ENCODE measurements around the gene ZSWIM8. TPM values are rescaled to one million over a fixed set of nuclear protein-coding genes. Genes with fewer than 3 reads are reported as not detected.
A peak's percentile ranks its signal among the peaks of the same experiment; 100 is the strongest.
"Not testable (repeated sequence)": the region's sequence is repeated elsewhere in the genome, so short reads cannot be mapped to it uniquely, and the experiment has no call there.

Gene ZSWIM8
- polyA plus RNA-seq, 2 of the 4 experiments (the other 2 are of a cell fraction): 24.3 to 44.5 TPM

DNA sequence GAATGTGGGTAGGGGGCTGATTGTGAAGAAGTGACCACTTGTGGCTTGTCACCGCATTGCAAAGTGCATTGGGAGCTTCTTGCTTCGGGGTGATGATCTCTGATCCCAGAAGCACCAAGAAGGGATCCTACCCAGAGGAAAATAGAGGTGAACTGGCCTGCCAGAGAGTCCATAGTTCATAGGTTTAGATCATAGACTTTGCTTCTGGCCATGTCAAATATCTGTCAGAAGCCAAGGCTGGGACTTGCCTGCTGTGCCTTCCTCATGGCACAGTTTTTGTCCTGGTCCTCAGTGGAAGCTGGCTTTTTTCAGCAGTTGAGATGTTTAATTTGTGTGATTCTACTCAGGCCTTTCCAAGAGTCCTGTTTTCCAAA is 1.1 kb downstream of the ZSWIM8 start:
- DNase-seq (ENCODE audit: low read depth in 1 of 2, low spot score in 1 of 2) (peak in 1 of 2 experiments; percentile 28), FAIRE-seq (no peak), ATAC-seq (no peak)
- peaks cover 25% of the 10 kb centered on the region for H3K4me1 ChIP-seq
- TF ChIP-seq CEBPB (IDR thresholded peaks at IDR 0.05) (no peak), EHMT2 (IDR thresholded peaks at IDR 0.05; ENCODE audit: low read depth) (no peak), EP300 (IDR thresholded peaks at IDR 0.05) (no peak), RAD21 (conservative IDR thresholded peaks at IDR 0.05 in 1 of 2, IDR thresholded peaks at IDR 0.05 in 1 of 2) (no peak), HMGXB4 (CRISPR knock-in tag; IDR thresholded peaks at IDR 0.05; ENCODE audit: borderline replicate concordance) (no peak), PHF8 (IDR thresholded peaks at IDR 0.05; ENCODE audit: borderline replicate concordance, low read depth) (no peak), FOSL2 (IDR thresholded peaks at IDR 0.05) (no peak), FOSL2 (CRISPR knock-in tag; IDR thresholded peaks at IDR 0.05) (no peak), SMC3 (IDR thresholded peaks at IDR 0.05) (no peak), HOXB5 (CRISPR knock-in tag; IDR thresholded peaks at IDR 0.05) (no peak), RARB (CRISPR knock-in tag; IDR thresholded peaks at IDR 0.05) (no peak), HOXA7 (CRISPR knock-in tag; IDR thresholded peaks at IDR 0.05) (no peak), SREBF2 (IDR thresholded peaks at IDR 0.05) (no peak), ZNF302 (CRISPR knock-in tag; IDR thresholded peaks at IDR 0.05) (no peak)
- TF ChIP-seq, protein P1, sequence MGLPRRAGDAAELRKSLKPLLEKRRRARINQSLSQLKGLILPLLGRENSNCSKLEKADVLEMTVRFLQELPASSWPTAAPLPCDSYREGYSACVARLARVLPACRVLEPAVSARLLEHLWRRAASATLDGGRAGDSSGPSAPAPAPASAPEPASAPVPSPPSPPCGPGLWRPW (IDR thresholded peaks at IDR 0.05): no peak
- TF ChIP-seq, protein P2, sequence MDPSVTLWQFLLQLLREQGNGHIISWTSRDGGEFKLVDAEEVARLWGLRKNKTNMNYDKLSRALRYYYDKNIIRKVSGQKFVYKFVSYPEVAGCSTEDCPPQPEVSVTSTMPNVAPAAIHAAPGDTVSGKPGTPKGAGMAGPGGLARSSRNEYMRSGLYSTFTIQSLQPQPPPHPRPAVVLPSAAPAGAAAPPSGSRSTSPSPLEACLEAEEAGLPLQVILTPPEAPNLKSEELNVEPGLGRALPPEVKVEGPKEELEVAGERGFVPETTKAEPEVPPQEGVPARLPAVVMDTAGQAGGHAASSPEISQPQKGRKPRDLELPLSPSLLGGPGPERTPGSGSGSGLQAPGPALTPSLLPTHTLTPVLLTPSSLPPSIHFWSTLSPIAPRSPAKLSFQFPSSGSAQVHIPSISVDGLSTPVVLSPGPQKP (IDR thresholded peaks at IDR 0.05; ENCODE audit: low read depth, low read length): no peak
- TF ChIP-seq, protein P3, sequence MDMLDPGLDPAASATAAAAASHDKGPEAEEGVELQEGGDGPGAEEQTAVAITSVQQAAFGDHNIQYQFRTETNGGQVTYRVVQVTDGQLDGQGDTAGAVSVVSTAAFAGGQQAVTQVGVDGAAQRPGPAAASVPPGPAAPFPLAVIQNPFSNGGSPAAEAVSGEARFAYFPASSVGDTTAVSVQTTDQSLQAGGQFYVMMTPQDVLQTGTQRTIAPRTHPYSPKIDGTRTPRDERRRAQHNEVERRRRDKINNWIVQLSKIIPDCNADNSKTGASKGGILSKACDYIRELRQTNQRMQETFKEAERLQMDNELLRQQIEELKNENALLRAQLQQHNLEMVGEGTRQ (IDR thresholded peaks at IDR 0.05): no peak
- WGBS (ENCODE audit: missing lambda C conversion rate): 20% methylated on average over 2 of the region's 2 CpGs
- CTCF ChIA-PET: interaction anchor here (1.7 to 2.6 kb wide), 2 partner anchors 7 to 20 kb away, joined by 5 to 8 read pairs; no protein-coding TSS in a partner anchor
- peak overlapping the region; percentile 97 for H3K4me3 ChIP-seq
- no peaks in the 10 kb centered on the region for H3K9me3 ChIP-seq
- POLR2A ChIA-PET: interaction anchor here (0.6 to 2.0 kb wide), 5 partner anchors 8 to 56 kb away, joined by 3 to 8 read pairs (median 5); a partner anchor contains a TSS
- peak overlapping the region; percentile 70 to 92; a peak in 3 of 6 replicates for H3K27ac ChIP-seq
- peak overlapping the region; percentile 85 for H3K4me2 ChIP-seq

DNA sequence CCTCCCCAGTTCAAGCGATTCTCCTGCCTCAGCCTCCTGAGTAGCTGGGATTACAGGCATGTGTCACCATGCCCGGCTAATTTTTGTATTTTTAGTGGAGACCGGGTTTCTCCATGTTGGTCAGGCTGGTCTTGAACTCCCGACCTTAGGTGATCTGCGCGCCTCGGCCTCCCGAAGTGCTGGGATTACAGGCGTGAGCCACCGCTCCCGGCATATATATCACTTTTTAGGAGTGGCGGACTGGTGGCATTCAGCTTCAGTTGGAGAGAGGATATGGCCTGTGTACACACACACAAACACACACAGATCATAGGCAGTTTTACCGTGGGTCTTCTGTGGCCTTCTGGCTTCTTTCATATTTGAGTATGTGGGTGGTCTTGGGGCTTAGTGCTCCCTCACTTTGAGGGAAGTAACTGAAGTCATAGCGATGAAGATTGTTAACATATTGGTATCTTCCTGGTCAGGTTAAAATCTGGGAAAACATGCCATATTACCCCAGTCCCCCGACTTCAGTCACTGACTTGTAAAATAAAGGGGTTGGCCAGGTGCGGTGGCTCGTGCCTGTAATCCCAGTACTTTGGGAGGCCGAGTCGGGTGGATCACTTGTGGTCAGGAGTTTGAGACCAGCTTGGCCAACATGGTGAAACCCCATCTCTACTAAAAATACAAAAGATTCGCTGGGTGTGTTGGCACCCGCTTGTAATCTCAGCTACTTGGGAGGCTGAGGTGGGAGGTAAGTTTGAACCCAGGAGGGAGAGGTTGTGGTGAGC is 1.8 kb downstream of the ZSWIM8 start:
- DNase-seq (ENCODE audit: low read depth in 1 of 2, low spot score in 1 of 2); H3K27ac ChIP-seq; H3K9me3 ChIP-seq; H3K4me3 ChIP-seq; ATAC-seq; FAIRE-seq: not testable (repeated sequence)
- 93% methylated on average over 21 of the region's 21 CpGs for WGBS (ENCODE audit: missing lambda C conversion rate)
- ChIA-PET POLR2A (interaction anchor here (0.9 to 2.0 kb wide), 2 partner anchors 15 to 57 kb away, joined by 3 to 8 read pairs; a partner anchor contains a TSS), CTCF (interaction anchor here (1.0 to 1.7 kb wide), 3 partner anchors 19 to 153 kb away, joined by 3 to 5 read pairs (median 5); no protein-coding TSS in a partner anchor)
- Histone ChIP-seq H3K4me1 (peaks cover 25% of the 10 kb centered on the region), H3K4me2 (peak overlapping the region; percentile 85)
